PC-9 (cell line): ENCODE measurements around the gene AFF2. TPM values are rescaled to one million over a fixed set of nuclear protein-coding genes. Genes with fewer than 3 reads are reported as not detected.

Source experiments
- BruUV-seq: library from RNA; stranded (reverse); fragments of 400-500 nt; replicated peaks from 2 replicates; lab custom pipeline; 2021; lab: Mats Ljungman, UMichigan
- CTCF ChIA-PET: fragments of 300-600 bp; sonication (Branson Sonifier 250); formaldehyde crosslinking; loops from one replicate; lab custom pipeline; 2022; ENCODE audit warnings: antibody characterized with exemption; lab: Charles Lee
- POLR2A ChIA-PET: fragments of 300-600 bp; sonication (Branson Sonifier 250); formaldehyde crosslinking; loops from one replicate; lab custom pipeline; 2022; ENCODE audit warnings: antibody characterized with exemption; ENCODE audit not compliant: unreplicated experiment; lab: Charles Lee
- DNase-seq, 2 experiments: peaks; one replicate each; pipeline versions ENCODE4 v3.0.0 to v3.0.0-alpha.2; 2015 to 2022; ENCODE audit warnings: mixed read lengths in 1 of 2
- H2AFZ ChIP-seq: fragments of 200-600 bp; sonication (generic); 2 replicates; pipeline ENCODE4 v1.8.1; 2017; ENCODE audit warnings: antibody characterized with exemption
- H3F3A ChIP-seq: fragments of 200-600 bp; sonication (generic); 2 replicates; pipeline ENCODE4 v1.8.1; 2017; ENCODE audit warnings: antibody characterized with exemption, mild to moderate bottlenecking, low read depth; ENCODE audit not compliant: insufficient read depth
- H3K27ac ChIP-seq: fragments of 200-600 bp; sonication (generic); 2 replicates; pipeline ENCODE4 v1.6.1; 2016; ENCODE audit warnings: mixed run types
- H3K27me3 ChIP-seq: fragments of 200-600 bp; sonication (generic); 2 replicates; pipeline ENCODE4 v1.6.1; 2016; ENCODE audit warnings: low read depth, mixed run types; ENCODE audit not compliant: insufficient read depth
- H3K36me3 ChIP-seq: fragments of 200-600 bp; sonication (generic); 2 replicates; pipeline ENCODE4 v1.6.1; 2016; ENCODE audit warnings: low read depth, mixed run types
- H3K4me1 ChIP-seq: fragments of 200-600 bp; sonication (generic); replicated peaks from 2 replicates; pipeline ENCODE4 v1.6.1; 2016; ENCODE audit warnings: mixed run types; ENCODE audit not compliant: insufficient read depth
- H3K4me2 ChIP-seq: fragments of 200-600 bp; sonication (generic); 2 replicates; pipeline ENCODE4 v1.6.1; 2017; ENCODE audit warnings: mixed run types
- H3K4me3 ChIP-seq: fragments of 200-600 bp; sonication (generic); 2 replicates; pipeline ENCODE4 v1.6.1; 2016; ENCODE audit warnings: mixed run types
- H3K79me2 ChIP-seq: fragments of 200-600 bp; sonication (generic); 2 replicates; pipeline ENCODE4 v1.6.1; 2017; ENCODE audit warnings: low read depth, mixed run types
- H3K9me2 ChIP-seq: fragments of 200-600 bp; sonication (generic); 2 replicates; pipeline ENCODE4 v1.8.1; 2017; ENCODE audit warnings: mild to moderate bottlenecking; ENCODE audit not compliant: insufficient read depth
- H3K9me3 ChIP-seq: fragments of 200-600 bp; sonication (generic); 2 replicates; pipeline ENCODE4 v1.8.1; 2016; ENCODE audit warnings: low read depth; ENCODE audit not compliant: insufficient read depth
- H4K20me1 ChIP-seq: fragments of 200-600 bp; sonication (generic); 2 replicates; pipeline ENCODE4 v1.8.1; 2017; ENCODE audit not compliant: insufficient read depth
- CTCF ChIP-seq: fragments of 200-600 bp; sonication (generic); conservative IDR thresholded peaks from 2 replicates; pipeline ENCODE4 v1.6.1; 2017; ENCODE audit warnings: mixed run types, antibody characterized with exemption, mild to moderate bottlenecking, moderate library complexity
- EZH2 ChIP-seq: fragments of 200-600 bp; sonication (generic); IDR thresholded peaks from 2 replicates; pipeline ENCODE4 v1.8.0; 2017; ENCODE audit warnings: antibody characterized with exemption, low read depth
- intact Hi-C: fragments of 100-400 bp; cut with micrococcal nuclease; formaldehyde crosslinking; loops from one replicate; pipeline ENCODE4 v1.10.0; 2022; ENCODE audit not compliant: unreplicated experiment
- total RNA-seq: library from RNA; stranded (reverse); gene quantifications from 2 replicates; pipeline ENCODE4 v1.2.3, GENCODE V29; 2021

Gene AFF2
- total RNA-seq, 1 experiment from 2014 or later, result not detected

DNA sequence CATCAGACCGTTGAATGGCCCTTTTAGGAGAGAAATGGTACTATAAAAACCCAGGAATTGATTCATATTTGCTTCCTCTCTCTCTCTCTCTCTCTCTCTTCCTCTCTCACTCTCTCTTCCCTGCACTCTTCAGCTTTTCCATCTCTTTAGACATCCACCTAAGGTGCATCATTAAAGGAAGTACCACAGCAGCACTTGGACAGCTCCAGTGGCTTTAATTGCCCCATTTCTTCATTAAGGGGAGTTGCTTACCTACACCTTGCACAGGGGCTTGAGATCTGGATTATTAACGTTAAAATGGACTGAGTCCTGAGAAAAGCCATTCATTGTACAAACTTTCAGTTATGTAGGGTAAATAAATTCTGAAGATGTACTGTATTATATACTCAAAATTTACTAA lies 323.6 kb downstream of the AFF2 start:
- no peak for DNase-seq
- Histone ChIP-seq H3K36me3 (no peaks in the 10 kb centered on the region), H3F3A (no peaks in the 10 kb centered on the region), H3K9me3 (no peaks in the 10 kb centered on the region), H3K4me3 (no peak overlapping the region), H3K4me1 (no peaks in the 10 kb centered on the region), H3K27ac (no peak overlapping the region), H3K27me3 (no peaks in the 10 kb centered on the region), H3K79me2 (no peaks in the 10 kb centered on the region), H3K4me2 (no peak overlapping the region), H2AFZ (no peak overlapping the region), H4K20me1 (no peaks in the 10 kb centered on the region), H3K9me2 (no peaks in the 10 kb centered on the region; the same call in 1 of the 2 replicates)
- ChIA-PET POLR2A (no interaction called here), CTCF (no interaction called here)
- no peak for TF ChIP-seq CTCF
- no peak for TF ChIP-seq EZH2
- BruUV-seq, result no TSS peak
- intact Hi-C loops, result no loop called here

GRCh38 chrX:148825696-148826095 lies 325.3 kb downstream of the AFF2 start:
- Histone ChIP-seq H3K27ac (no peak overlapping the region), H3K9me2 (no peaks in the 10 kb centered on the region; the same call in 1 of the 2 replicates), H3K27me3 (peaks cover 14% of the 10 kb centered on the region; the same call in 1 of the 2 replicates), H3K9me3 (no peaks in the 10 kb centered on the region), H3F3A (no peaks in the 10 kb centered on the region), H3K4me1 (no peaks in the 10 kb centered on the region), H3K79me2 (no peaks in the 10 kb centered on the region), H3K36me3 (no peaks in the 10 kb centered on the region), H3K4me3 (no peak overlapping the region), H3K4me2 (no peak overlapping the region), H4K20me1 (no peaks in the 10 kb centered on the region), H2AFZ (no peak overlapping the region)
- TF ChIP-seq CTCF, result no peak
- no peak for TF ChIP-seq EZH2
- POLR2A ChIA-PET, result no interaction called here
- BruUV-seq, result no TSS peak
- no peak for DNase-seq
- intact Hi-C loops, result no loop called here
- CTCF ChIA-PET, result no interaction called here

GRCh38 chrX:148836741-148837140 lies 336.3 kb downstream of the AFF2 start:
- POLR2A ChIA-PET, result no interaction called here
- H3K9me2 ChIP-seq, result no peaks in the 10 kb centered on the region
- intact Hi-C loops, result no loop called here

More at GRCh38 chrX:148836741-148837140, 336.3 kb downstream of the AFF2 start:
- H3K9me3 ChIP-seq, result no peaks in the 10 kb centered on the region
- no peaks in the 10 kb centered on the region for H3K4me1 ChIP-seq
- H3K27ac ChIP-seq, result no peak overlapping the region
- no peak for TF ChIP-seq CTCF
- TF ChIP-seq EZH2, result no peak
- DNase-seq, result no peak
- H3K79me2 ChIP-seq, result no peaks in the 10 kb centered on the region
- H2AFZ ChIP-seq, result no peak overlapping the region
- CTCF ChIA-PET, result no interaction called here
- no peaks in the 10 kb centered on the region for H4K20me1 ChIP-seq
- H3K4me3 ChIP-seq, result no peak overlapping the region
- no peaks in the 10 kb centered on the region for H3F3A ChIP-seq
- no peak overlapping the region for H3K4me2 ChIP-seq
- H3K36me3 ChIP-seq, result no peaks in the 10 kb centered on the region
- 0 out of 2 replicates have a peak, but pooled peaks cover 3% of the 10 kb centered on the region for H3K27me3 ChIP-seq
- no TSS peak for BruUV-seq
